ENCODE results near the gene ADD1.

The ADD1 gene

DNA sequence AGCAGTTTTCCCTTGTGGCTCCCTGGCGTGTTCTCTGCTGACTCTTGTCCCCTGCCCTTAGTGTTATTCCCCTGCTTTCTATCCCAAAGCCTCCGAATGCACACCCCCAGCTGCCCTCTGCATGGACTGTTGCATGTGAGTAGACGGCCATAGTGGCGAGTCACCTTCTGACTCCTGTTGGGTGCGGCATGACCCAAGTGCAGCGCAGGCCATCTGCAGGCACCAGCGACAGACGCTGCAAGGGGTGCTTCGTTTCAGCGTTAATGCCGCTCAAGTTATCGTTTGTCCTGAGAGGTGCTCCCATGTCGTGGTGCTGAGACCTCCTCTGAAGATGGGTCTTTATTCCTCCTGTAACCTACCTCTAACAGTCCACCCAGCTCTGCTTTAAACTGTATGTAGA, 61.9 kb downstream of the ADD1 start:
- TF ChIP-seq, protein P1, sequence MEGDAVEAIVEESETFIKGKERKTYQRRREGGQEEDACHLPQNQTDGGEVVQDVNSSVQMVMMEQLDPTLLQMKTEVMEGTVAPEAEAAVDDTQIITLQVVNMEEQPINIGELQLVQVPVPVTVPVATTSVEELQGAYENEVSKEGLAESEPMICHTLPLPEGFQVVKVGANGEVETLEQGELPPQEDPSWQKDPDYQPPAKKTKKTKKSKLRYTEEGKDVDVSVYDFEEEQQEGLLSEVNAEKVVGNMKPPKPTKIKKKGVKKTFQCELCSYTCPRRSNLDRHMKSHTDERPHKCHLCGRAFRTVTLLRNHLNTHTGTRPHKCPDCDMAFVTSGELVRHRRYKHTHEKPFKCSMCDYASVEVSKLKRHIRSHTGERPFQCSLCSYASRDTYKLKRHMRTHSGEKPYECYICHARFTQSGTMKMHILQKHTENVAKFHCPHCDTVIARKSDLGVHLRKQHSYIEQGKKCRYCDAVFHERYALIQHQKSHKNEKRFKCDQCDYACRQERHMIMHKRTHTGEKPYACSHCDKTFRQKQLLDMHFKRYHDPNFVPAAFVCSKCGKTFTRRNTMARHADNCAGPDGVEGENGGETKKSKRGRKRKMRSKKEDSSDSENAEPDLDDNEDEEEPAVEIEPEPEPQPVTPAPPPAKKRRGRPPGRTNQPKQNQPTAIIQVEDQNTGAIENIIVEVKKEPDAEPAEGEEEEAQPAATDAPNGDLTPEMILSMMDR (IDR thresholded peaks at IDR 0.05; ENCODE audit: low read length, missing control alignments): no peak
- DNase-seq (ENCODE audit: low read depth): no peak

DNA sequence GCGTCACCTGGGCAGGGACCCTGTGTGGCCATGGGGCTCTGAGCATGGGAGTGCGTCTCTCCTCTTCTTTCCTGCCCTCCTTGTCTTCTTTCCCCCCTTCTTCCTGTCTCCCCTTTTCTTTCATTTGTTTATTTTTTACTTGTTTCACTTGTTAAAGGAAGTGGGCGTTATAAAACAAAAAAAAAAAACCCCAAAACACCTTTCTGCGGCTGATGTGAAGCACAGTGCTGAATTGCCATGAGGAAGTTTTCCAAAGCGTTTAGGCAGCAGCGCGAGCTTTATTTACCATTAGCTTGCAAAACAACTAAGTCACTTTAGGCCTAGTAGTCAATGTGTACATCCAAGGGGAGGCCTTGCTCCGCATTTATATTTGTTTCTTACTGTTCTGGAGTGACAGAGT, 62.6 kb downstream of the ADD1 start:
- no peak overlapping the region for H3K4me3 ChIP-seq (replicated peaks; ENCODE audit: low read depth, low read length)
- no peak for DNase-seq (ENCODE audit: low read depth)
- TF ChIP-seq, protein P1 (IDR thresholded peaks at IDR 0.05; ENCODE audit: low read length, missing control alignments): no peak

More for the DNA sequence above, 61.9 kb downstream of the ADD1 start:
- H3K4me3 ChIP-seq (replicated peaks; ENCODE audit: low read depth, low read length): no peak overlapping the region

DNA sequence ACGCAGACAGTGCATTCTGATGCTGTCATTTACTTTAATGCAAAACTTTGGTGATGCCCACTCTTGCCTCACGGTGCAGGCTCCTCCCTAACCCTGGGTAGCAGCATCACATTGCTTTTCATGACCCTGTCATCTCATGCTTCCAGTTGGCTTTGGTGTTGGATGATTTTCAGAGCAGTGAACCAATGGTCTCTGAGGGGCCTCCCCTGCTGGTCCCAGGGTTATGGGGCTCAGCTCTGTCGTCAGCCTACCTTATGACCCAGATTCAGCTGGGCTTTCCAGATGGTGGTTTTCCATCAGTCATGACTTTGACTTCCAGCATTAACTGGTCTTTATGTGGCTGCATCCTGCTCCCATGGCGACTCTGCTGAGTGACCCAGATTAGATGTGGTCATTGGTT, 63.6 kb downstream of the ADD1 start:
- no peak for DNase-seq (ENCODE audit: low read depth)
- H3K4me3 ChIP-seq (replicated peaks; ENCODE audit: low read depth, low read length): no peak overlapping the region
- TF ChIP-seq, protein P1 (IDR thresholded peaks at IDR 0.05; ENCODE audit: low read length, missing control alignments): no peak

DNA sequence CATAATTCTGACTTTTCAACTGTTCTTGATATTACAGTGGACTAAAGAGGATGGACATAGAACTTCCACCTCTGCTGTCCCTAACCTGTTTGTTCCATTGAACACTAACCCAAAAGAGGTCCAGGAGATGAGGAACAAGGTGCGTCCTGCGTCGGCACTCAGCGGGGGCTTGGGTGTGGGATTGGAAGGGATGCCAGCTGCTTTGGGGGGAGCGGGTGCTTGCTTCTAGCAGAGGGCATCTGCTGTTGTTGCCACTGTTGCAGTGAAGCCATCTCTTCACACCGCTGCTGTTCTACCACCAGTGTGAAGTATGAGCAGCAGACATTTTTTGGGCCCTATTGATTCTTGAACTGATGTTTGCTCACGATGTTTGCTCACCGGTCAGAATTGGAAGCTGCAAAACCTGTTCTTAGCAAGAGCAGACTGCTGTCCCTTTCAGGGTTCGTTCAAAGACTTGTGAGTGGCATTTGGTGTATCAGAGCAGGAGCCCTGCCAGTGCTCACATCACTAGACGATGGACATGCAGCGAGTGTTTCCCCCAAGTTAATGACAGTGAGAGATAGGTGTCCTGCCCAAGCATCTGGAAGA, 64.2 kb downstream of the ADD1 start:
- H3K4me3 ChIP-seq (replicated peaks; ENCODE audit: low read depth, low read length): no peak overlapping the region
- TF ChIP-seq, protein P1 (IDR thresholded peaks at IDR 0.05; ENCODE audit: low read length, missing control alignments): no peak
- no peak for DNase-seq (ENCODE audit: low read depth)

DNA sequence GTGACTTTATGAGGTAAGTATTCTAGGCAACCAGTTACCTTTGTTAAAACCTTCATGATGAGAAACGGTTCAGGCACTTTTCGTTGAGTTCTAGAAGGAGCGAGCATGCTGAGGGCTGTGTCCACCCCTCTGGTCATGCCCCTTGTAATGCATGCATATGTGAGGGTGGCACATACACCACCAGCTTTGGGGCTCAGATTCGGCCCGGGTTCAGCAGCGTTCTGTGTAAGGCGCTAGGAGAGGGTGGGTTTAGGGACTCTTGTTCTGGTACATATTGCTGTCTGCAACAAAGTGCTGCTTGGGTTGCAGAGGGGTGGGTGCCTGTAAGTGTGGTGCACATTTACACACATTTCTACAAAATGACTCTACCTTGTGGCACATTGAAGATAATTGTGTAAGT, 65.0 kb downstream of the ADD1 start:
- H3K4me3 ChIP-seq (replicated peaks; ENCODE audit: low read depth, low read length): no peak overlapping the region
- TF ChIP-seq, protein P1 (IDR thresholded peaks at IDR 0.05; ENCODE audit: low read length, missing control alignments): no peak
- no peak for DNase-seq (ENCODE audit: low read depth)

DNA sequence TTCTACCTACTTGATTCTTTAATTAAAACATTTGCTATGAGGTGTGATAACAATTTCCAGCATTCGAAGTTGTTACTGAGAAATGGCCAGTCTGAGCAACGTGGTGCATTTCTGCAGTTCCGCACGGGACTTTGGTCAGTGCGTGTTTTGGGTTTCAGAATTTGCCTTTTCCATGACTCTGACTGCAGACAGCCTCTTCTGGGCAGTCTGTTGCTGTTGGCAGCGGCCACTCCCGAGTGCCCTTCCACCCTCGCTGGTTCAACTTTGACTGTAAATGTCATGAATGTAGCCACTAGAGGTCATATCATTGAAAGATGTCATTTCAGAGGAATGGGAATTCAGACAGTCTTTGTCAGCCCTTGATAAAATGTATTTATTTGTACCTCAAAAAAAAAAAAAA, 65.9 kb downstream of the ADD1 start:
- H3K4me3 ChIP-seq (replicated peaks; ENCODE audit: low read depth, low read length): no peak overlapping the region
- no peak for DNase-seq (ENCODE audit: low read depth)
- TF ChIP-seq, protein P1 (IDR thresholded peaks at IDR 0.05; ENCODE audit: low read length, missing control alignments): no peak

DNA sequence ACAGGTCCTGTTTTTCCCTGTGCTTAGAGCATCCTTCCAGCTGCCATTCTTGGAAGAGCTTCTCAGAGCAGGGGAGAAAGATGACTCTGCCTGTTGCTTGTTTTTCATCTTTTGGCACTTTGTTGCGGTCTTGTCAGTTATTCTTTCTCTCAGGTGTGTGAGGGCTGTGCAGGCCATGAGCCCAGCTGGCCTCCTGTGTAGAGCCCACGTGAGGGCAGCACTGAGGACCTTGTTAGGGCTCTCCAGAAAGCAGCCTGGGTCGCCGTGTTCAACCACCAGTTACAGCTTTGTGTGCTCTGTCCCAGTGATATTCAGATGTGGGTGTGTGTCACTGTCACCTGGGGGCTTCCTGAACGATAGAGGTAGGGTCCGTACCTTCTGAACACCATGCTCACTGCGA, 66.8 kb downstream of the ADD1 start:
- H3K4me3 ChIP-seq (replicated peaks; ENCODE audit: low read depth, low read length): no peak overlapping the region
- no peak for DNase-seq (ENCODE audit: low read depth)
- TF ChIP-seq, protein P1 (IDR thresholded peaks at IDR 0.05; ENCODE audit: low read length, missing control alignments): peak; percentile 11

Measured in fibroblast of pulmonary artery (primary cell).